ENCODE measurements around the gene PCAT7. TPM values are rescaled to one million over a fixed set of nuclear protein-coding genes. Genes with fewer than 3 reads are reported as not detected.
"Not testable (repeated sequence)": the region's sequence is repeated elsewhere in the genome, so short reads cannot be mapped to it uniquely, and the experiment has no call there.

The PCAT7 gene
- total RNA-seq, 1 donor from 2014 or later, result 0.10 TPM

DNA sequence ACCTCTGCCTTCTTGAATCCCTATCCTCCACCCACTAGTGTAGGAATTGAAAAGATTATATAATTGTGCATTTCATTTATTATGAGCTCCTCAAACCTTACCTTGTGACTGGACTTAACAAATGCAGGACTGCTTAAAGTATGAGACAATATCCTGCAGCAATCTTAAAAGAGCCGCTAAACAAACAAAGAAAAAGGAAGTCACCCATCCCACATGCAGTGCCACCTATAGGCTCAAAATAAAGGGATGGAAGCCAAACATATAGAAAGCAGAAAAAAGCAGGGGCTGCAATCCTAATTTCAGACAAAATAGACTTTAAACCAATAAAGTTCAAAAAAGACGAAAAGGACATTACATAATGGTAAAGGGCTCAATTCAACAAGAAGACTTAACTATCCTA is 8.7 kb downstream of the PCAT7 start:
- no peak for DNase-seq

DNA sequence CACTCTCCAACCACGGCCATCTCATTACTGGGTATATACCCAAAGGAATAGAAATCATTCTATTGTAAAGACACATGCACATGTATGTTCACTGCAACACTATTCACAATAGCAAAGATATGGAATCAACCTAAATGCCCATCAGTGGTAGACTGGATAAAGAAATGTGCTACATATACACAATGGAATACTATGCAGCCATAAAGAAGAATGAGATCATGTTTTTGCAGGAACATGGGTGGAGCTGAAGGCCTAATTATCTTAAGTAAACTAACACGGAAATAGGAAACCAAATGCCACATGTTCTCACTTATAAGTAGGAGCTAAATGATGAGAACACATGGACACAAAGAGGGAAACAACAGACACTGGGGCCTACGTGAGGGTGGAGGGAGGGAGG is 9.4 kb downstream of the PCAT7 start:
- not testable (repeated sequence) for DNase-seq

DNA sequence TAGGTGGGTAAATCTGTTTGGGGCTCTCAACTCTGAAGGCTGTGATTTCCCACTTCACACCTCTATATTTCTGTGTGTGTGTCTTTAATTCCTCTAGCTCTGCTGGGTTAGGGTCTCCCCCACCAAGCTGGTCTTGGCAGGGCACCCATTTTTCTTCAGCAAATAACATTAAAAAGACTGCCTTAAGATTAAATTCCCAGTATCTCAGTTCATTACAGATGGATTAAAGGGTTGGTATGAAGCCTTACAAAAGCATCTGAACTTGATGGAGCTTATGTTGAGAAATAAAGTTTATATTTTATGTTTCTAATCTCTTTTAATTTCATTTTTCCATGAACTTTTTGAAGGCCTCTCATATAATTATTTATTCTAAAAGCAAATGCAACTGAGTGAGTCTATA is 11.7 kb downstream of the PCAT7 start:
- DNase-seq, result no peak

DNA sequence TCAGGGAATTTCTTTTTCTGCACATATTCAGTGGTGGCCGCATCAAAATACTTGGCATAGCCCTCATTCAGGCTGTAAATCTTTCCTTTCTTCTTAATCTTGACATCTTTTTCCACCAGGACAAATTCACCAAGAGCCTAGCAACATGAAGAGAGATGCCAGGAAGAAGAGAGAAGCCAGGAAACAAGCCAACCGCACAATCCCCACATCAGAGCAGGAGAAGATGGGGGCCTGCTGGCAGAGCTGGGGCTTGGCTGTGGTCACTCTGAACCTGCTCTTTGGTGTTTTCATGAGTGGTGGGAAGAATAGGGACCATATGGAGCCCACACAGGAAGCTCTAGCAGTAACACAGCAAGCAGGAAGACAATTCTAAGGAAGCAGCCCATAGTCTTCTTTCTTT is 12.4 kb downstream of the PCAT7 start:
- no peak for DNase-seq

DNA sequence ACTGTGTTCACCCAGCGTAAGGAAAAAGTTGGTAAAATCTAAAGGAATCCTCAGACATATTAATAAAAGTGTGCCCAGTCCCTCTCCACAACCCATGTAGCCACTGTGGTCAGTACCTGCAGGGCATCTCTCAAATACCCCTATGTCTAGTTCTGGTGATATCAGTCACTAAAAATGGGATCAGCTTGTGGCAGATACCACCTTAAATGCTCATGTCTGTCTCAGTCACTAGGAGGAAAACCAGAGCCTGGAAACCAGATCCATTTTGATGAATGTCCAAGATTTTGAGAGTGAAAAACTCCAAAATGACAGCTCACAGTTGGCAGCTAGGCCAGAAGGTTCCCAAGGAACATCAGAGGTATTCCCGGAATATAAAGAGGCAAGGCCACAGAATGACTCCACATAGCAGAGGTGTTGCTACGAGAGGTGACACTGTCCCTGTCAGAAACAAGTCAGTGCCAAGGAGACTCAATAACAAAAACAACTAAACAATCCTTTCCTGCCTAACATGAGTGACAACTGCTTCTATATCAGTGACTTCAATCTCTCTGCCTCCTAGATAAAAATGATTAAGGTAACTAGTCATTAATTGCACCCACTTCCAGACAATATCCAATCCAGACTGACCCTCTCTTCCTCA is 13.5 kb downstream of the PCAT7 start:
- DNase-seq, result no peak

- no peak for DNase-seq
Observed at GRCh38 chr9:94568972-94569712, 14.3 kb downstream of the PCAT7 start.

DNA sequence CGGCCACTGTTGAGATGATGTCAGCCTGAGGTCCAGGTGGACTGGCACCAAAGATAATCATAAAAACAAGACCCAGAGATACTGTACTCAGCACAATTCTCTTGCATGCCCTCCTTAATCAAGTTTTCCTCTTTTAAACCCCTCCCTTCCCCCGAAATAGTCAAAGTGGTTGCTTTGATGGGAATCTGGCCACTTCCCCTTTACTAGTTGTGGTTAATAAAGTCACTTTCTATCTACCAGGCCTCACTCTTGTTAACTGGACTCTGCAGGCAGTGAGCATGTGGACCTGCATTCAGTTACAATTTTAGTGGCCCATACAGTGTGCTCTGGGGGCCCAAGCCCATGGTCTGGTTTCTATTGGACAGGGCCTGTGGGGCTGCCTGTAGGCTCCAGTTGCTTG is 21.2 kb downstream of the PCAT7 start:
- DNase-seq, result no peak

DNA sequence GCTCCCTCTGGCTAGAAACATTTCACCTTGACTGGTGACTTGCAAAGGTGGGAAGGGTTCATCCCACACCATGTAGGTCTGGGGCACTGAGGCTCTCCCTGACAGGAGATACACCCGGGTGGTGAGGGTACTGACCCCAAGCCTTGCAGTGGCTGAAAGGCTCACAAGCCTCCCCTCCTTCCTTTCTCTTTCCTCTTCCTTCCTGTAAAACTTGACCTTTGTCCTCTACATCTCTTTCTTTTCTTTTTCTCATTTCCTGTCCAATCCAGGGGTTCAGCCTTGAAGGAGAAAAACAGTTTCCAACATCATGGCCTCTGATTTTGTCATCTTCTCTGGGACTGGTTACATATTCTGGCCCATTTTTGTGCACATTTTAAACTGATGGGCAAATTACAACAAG is 22.2 kb downstream of the PCAT7 start:
- DNase-seq, result no peak

- DNase-seq, result no peak
Observed at GRCh38 chr9:94577571-94577970, 22.7 kb downstream of the PCAT7 start.

DNA sequence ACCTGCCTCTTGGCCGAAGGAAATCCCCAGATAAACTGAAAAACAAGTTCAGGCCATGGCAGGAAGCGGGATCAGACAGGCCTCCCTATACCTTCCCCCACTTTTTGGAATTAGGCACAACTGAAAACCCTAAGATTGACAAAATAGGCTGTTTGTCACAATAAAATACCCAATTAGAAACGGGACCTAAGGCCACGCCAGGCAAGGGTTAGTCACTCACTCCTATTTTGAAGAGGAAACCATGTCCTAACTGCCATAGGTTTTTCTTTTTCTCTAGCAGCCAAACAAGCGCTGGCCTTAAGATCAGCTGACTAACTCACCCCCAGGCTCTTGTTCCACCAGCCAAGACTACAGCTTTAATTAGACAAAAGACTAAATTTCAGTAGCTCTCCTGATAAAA is 26.8 kb downstream of the PCAT7 start:
- DNase-seq, result no peak

DNA sequence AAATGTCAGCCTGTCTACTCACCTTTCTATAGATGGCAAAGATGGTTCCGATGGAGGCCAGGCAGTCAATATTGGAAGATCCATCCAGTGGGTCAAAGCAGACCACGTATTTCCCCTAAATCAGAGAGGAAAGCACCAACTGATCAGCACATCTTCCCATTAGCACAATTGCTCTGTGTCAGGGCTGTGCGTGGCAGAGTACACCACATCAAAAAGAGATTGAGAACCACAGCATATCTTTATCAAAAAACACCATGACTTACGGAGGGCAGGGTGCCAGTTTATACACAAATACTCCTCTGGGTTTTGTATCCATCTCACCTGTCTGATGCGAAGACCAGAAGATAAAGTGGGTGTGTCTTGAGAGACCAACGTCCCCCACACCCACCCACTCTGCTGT is 29.7 kb downstream of the PCAT7 start:
- no peak for DNase-seq

DNA sequence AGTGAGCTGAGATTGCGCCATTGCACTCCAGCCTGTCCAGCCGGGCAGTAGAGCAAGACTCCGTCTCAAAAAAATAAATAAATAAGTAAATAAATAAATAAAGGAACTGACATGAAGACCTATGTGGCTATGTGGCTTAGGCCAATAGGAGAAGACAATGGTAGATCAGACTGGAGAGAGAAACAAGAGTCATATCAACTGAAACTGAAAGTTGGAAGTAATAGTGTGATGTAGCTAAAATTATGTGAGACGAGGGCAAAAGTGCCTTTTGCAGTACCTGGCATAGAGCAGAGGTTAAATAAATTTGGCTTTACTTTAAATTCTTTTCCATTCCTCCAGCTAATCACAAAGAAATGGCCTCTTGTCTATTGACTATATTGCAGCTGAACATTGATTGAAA is 31.4 kb downstream of the PCAT7 start:
- no peak for DNase-seq

GRCh38 chr9:94586814-94587213 is 31.9 kb downstream of the PCAT7 start:
- no peak for DNase-seq

- no peak for DNase-seq
Observed at GRCh38 chr9:94588681-94589080, 33.8 kb downstream of the PCAT7 start.

- not testable (repeated sequence) for DNase-seq
Observed at GRCh38 chr9:94591046-94591545, 36.2 kb downstream of the PCAT7 start.

DNA sequence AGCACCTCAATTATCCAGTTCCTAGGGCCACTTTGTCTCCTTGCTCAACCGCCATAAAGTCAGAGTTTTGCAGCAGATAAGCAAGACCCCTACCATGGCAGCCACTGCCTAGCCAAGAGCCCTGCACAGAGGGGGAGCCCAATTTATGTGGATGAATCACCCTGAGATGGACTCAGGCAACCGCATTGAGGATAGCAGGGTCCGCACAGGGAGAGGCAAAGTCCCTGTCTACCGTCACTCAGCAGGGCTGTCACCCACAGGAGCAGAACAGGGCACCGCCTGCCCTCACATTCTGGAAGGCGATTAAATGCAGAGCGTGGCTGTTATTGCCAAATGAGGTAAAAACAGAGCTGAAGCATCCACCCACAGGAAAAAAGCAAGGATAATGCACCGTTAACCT is 37.0 kb downstream of the PCAT7 start:
- no peak for DNase-seq

- DNase-seq, result not testable (repeated sequence)
Observed at GRCh38 chr9:94592683-94593082, 37.8 kb downstream of the PCAT7 start.

DNA sequence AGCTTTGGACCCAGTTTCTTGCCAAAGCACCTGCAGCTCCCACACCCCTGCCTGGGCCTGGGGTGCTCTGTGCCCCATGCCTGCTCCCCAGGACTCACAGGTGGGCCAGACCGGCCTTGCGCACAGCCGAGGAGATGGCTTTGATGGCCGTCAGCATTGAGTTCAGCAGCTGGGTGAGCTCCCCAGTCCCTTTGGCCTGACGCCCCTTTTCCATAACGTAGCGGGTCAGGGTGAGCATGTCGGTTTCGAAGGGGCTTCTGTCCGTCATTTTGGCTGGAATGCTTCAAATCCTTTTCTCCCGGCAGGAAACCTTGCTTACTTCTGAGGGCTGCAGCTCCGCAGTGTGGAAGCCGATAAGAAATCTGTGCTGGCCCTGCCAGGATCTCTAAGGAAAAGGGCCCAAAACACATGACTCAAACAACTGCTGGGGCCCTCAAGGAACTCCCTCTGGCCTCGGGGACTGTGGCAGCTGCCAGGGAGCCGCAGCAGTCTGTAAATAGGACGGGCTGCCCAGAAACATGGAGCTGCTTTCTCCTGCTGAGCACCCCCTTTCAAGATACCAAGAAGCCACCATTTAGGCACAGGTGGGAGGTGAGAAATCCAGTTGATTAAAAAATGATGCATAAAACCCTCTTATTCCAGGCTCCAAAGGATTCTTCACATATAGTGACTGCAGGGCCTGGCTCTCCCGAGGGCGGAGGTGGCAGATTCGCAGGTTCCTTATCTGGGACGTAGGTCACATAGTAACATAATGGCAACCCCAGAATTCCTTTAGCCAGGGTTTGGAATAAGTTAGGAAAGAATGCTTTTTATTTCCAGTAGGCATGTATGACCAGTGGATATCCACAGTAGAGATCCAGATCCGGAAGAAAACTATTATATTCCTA is 38.8 kb downstream of the PCAT7 start, which contains the start of gene FBP2:
Gene FBP2, minus strand, starts transcription at position 366 of the 887 bp plus-strand sequence. Its CDS starts 98 bp downstream, at position 268.
- no peak for DNase-seq

GRCh38 chr9:94599102-94599501 is 44.2 kb downstream of the PCAT7 start:
- DNase-seq, result no peak

GRCh38 chr9:94600258-94600657 is 45.4 kb downstream of the PCAT7 start:
- no peak for DNase-seq

DNA sequence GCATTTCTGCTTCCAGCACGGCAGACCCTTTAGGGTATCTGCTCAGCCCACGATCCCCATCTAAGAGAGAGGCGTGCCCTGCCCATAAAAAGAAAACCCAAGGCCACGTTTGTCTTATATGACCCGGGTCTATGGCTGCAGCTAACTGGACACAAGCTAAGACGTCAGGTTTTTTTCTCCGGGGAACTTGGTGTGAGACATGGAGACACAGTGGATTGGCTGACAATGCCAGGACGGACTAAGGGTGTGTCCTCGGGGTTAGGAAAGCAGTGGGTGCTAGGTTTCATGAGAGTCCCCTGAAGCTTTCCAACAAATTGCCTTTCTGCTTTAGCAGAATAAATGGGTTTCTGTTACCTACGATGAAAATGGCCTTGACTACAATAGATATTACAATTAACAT is 45.8 kb downstream of the PCAT7 start:
- DNase-seq, result no peak

GRCh38 chr9:94602666-94603065 is 47.8 kb downstream of the PCAT7 start:
- no peak for DNase-seq
